Measurements from ENCODE around the gene PPIAL4G. TPM values are rescaled to one million over a fixed set of nuclear protein-coding genes. Genes with fewer than 3 reads are reported as not detected.
A peak's percentile ranks its signal among the peaks of the same experiment; 100 is the strongest.
"Not testable (repeated sequence)": the region's sequence is repeated elsewhere in the genome, so short reads cannot be mapped to it uniquely, and the experiment has no call there.

The PPIAL4G gene
- total RNA-seq (2016; rRNA removed; fragmentation: Illumina TruSeq; extraction: Trizol), result not detected in 2 replicates
- total RNA-seq (2016; cell fraction: cytosol; rRNA removed; fragmentation: Illumina TruSeq; extraction: Trizol; ENCODE audit: low read depth), result not detected in 2 replicates
- not detected in 2 replicates for total RNA-seq (2016; cell fraction: insoluble cytoplasmic fraction; rRNA removed; fragmentation: Illumina TruSeq; extraction: Trizol)
- total RNA-seq (2016; cell fraction: membrane; rRNA removed; fragmentation: Illumina TruSeq; extraction: Trizol), result not detected in 2 replicates
- total RNA-seq (2016; cell fraction: nucleus; rRNA removed; fragmentation: Illumina TruSeq; extraction: Trizol), result not detected in 2 replicates
- polyA plus RNA-seq (2011; rRNA removed), result not detected in 2 replicates
- polyA plus RNA-seq (2011; cell fraction: cytosol; rRNA removed), result not detected in 2 replicates
- not detected in 2 replicates for polyA plus RNA-seq (2011; cell fraction: nucleus; rRNA removed)
- polyA plus RNA-seq (2012), result not detected in 2 replicates
- not detected in 2 replicates for polyA plus RNA-seq (2016; cell fraction: cytosol; fragmentation: Illumina TruSeq; extraction: Trizol; ENCODE audit: low read depth)
- not detected in 2 replicates for polyA plus RNA-seq (2016; cell fraction: insoluble cytoplasmic fraction; fragmentation: Illumina TruSeq; extraction: Trizol; ENCODE audit: low read depth)
- polyA plus RNA-seq (2016; cell fraction: membrane; fragmentation: Illumina TruSeq; extraction: Trizol; ENCODE audit: low read depth), result not detected in 2 replicates
- polyA plus RNA-seq (2016; cell fraction: nucleus; fragmentation: Illumina TruSeq; extraction: Trizol; ENCODE audit: insufficient read depth, low read depth), result not detected in 2 replicates
- not detected in 2 replicates for polyA minus RNA-seq (2011; rRNA and poly(A)+ RNA removed; ENCODE audit: low replicate concordance)
- polyA minus RNA-seq (2011; cell fraction: cytosol; rRNA and poly(A)+ RNA removed), result not detected in 2 replicates
- 0.12 TPM in 1 of 2 replicates, not detected in the other for polyA minus RNA-seq (2011; cell fraction: nucleus; rRNA and poly(A)+ RNA removed)
- Bru-seq, nascent RNA, result not detected
- not detected for BruChase-seq, experiment 1, labeled RNA remaining after a 6-hour chase
- BruChase-seq, experiment 2, labeled RNA remaining after a 2-hour chase, result not detected
- long read RNA-seq, experiment 1, result 0 reads
- long read RNA-seq, experiment 2, result 0 reads

DNA sequence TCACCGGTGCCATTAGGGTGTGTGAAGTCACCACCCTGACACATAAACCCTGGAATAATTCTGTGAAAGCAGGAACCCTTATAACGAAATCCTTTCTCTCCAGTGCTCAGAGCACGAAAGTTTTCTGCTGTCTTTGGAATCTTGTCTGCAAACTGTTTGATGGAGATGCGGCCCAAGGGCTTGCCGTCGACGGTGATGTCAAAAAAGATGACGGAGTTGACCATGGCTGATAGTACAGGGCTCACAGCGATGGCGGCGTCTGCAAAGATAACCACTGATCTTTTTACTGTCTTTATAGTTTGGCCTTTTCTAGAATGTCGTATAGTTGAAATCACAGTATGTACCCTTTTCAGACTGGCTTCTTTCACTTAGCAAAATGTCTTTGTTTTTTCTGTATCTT lies at the start of gene PPIAL4G:
Gene PPIAL4G (minus strand): TSS at position 274 of the 400 bp plus-strand sequence. CDS start 50 bp downstream, at position 224.
- H3K9me3 ChIP-seq (ENCODE audit: low read length); H3K27ac ChIP-seq (ENCODE audit: extremely low read length, insufficient read depth, low read length); POLR2A ChIA-PET; FAIRE-seq; CTCF ChIA-PET (ENCODE audit: low intra/inter-chr PET ratio, low total read pairs); intact Hi-C loops (cut with micrococcal nuclease; ENCODE audit: unreplicated experiment); H3K4me3 ChIP-seq (replicated peaks in 1 of 3; ENCODE audit: insufficient read depth in 1 of 3, low read depth in 2 of 3, low read length in 3 of 3); in situ Hi-C loops (cut with HindIII; ENCODE audit: extremely low pct_ligation_motif_present, low pct_unique_long_range_greater_than_20kb); H2AFZ ChIP-seq (ENCODE audit: low read length); ATAC-seq; H3K36me3 ChIP-seq (replicated peaks in 1 of 2; ENCODE audit: control insufficient read depth in 1 of 2, insufficient read depth in 2 of 2, low read length in 2 of 2); BruUV-seq (replicated peaks); H3K4me1 ChIP-seq (ENCODE audit: insufficient read depth, low read length); H3K27me3 ChIP-seq (ENCODE audit: control insufficient read depth in 1 of 2, insufficient read depth in 2 of 2, low read length in 2 of 2); H3K9ac ChIP-seq (ENCODE audit: insufficient read depth, low read depth, low read length); H4K20me1 ChIP-seq (ENCODE audit: insufficient read depth, low read length); H3K79me2 ChIP-seq (ENCODE audit: insufficient read depth, low read length); DNase-seq (ENCODE audit: low spot score); H3K4me2 ChIP-seq (ENCODE audit: low read depth, low read length): not testable (repeated sequence)
- 67% methylated on average over 11 of the region's 12 CpGs for WGBS (ENCODE audit: low lambda C conversion rate)

- no CpG with 5 or more reads among the region's 4 CpGs for WGBS (ENCODE audit: low lambda C conversion rate)
- H2AFZ ChIP-seq (ENCODE audit: low read length); BruUV-seq (replicated peaks); H3K4me2 ChIP-seq (ENCODE audit: low read depth, low read length); H3K4me3 ChIP-seq (replicated peaks in 1 of 3; ENCODE audit: insufficient read depth in 1 of 3, low read depth in 2 of 3, low read length in 3 of 3); H3K9ac ChIP-seq (ENCODE audit: insufficient read depth, low read depth, low read length); H3K27ac ChIP-seq (ENCODE audit: extremely low read length, insufficient read depth, low read length); FAIRE-seq; POLR2A ChIA-PET; H3K9me3 ChIP-seq (ENCODE audit: low read length); H3K4me1 ChIP-seq (ENCODE audit: insufficient read depth, low read length); H3K27me3 ChIP-seq (ENCODE audit: control insufficient read depth in 1 of 2, insufficient read depth in 2 of 2, low read length in 2 of 2); in situ Hi-C loops (cut with HindIII; ENCODE audit: extremely low pct_ligation_motif_present, low pct_unique_long_range_greater_than_20kb); H3K36me3 ChIP-seq (replicated peaks in 1 of 2; ENCODE audit: control insufficient read depth in 1 of 2, insufficient read depth in 2 of 2, low read length in 2 of 2); H3K79me2 ChIP-seq (ENCODE audit: insufficient read depth, low read length); ATAC-seq; H4K20me1 ChIP-seq (ENCODE audit: insufficient read depth, low read length); intact Hi-C loops (cut with micrococcal nuclease; ENCODE audit: unreplicated experiment): not testable (repeated sequence)
- CTCF ChIA-PET (ENCODE audit: low intra/inter-chr PET ratio, low total read pairs), result interaction anchor here (1.1 kb wide), 1 partner anchor 161 kb away, joined by 3 read pairs; no protein-coding TSS in a partner anchor
- DNase-seq (ENCODE audit: low spot score), result peak; percentile 11
- peak; percentile 25 for TF ChIP-seq STAG1 (CRISPR knock-in tag; IDR thresholded peaks at IDR 0.05)
Observed at GRCh38 chr1:148532158-148532557, 49.1 kb upstream of the PPIAL4G start.
